ENCODE measurements around the gene TMEM259. TPM values are rescaled to one million over a fixed set of nuclear protein-coding genes. Genes with fewer than 3 reads are reported as not detected.
A peak's percentile ranks its signal among the peaks of the same experiment; 100 is the strongest.

The TMEM259 gene
- total and polyA plus RNA-seq, 5 donors = 127 to 164 (median 145) TPM

DNA sequence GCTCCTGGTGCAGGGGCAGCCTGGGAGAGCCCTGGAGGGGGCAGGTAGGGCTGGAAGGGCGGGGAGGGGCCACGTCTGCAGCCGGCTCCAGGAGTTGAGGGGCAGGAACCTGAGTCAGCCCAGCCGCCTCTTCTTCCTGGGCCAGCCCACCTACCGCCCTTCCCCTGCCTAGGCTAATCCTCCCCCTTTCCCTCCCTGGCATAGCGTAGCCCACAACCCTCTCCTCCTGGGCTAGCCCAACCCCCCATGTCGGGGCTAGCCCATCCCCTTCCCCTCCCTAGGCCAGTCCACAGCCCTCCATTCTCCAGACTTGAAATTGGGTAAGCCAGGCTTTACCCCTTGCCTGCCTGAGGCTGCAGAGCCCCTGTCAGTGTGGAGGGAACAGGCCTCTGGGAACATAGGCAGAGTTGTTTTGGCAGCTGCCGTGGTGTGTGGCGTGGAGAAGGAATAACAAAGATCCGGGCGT is 57.4 kb downstream of the TMEM259 start:
- ATAC-seq (no peak), DNase-seq (no peak)
- intact Hi-C loops (cut with DNase I) = no loop called here
- WGBS = 88% methylated on average over 11 of the region's 11 CpGs
- H3K27ac ChIP-seq (ENCODE audit: low read length) = no peak overlapping the region
- no peak overlapping the region for H3K4me3 ChIP-seq (ENCODE audit: low read length)
- H3K4me1 ChIP-seq (ENCODE audit: control insufficient read depth, insufficient read depth, low read length) = no peaks in the 10 kb centered on the region
- no peaks in the 10 kb centered on the region for H3K9me3 ChIP-seq (ENCODE audit: control insufficient read depth, low read length)
- H3K27me3 ChIP-seq (ENCODE audit: control insufficient read depth, insufficient read depth) = no peaks in the 10 kb centered on the region

DNA sequence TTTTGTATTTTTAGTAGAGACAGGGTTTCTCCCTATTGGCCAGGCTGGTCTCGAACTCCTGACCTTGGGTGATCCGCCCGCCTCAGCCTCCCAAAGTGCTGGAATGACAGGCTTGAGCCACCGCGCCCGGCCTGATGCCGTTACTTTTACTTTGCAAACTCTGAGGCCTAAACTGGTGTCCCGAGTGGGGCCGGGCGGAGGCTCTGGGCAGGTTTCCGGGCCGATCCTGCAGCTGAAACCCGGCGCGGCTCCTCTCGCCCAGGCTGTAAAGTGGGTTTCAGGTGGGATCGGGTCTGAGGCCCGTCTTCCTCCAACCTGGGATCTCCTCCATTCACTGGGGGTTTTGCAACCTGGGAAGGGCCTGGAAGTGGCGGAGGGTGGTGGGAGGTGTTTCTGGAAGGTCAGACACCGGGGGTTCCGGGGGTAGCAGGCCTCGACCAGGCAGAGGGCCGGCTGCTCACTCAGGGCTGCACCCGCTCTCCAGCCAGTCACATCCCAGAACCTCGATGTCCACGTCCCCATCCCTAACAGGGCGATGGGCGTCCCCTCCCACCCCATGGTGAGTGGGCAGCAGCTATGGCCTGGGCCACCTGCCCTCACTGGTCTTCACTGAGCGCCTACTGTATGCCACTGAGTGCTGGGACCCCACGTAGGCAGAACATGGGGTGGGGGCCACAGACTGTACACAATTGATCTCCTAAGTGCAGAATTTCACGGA is 58.1 kb downstream of the TMEM259 start:
- no peaks in the 10 kb centered on the region for H3K9me3 ChIP-seq (ENCODE audit: control insufficient read depth, low read length)
- no peak overlapping the region for H3K27ac ChIP-seq (ENCODE audit: low read length)
- no peak overlapping the region for H3K4me3 ChIP-seq (ENCODE audit: low read length)
- H3K4me1 ChIP-seq (ENCODE audit: control insufficient read depth, insufficient read depth, low read length) = no peaks in the 10 kb centered on the region
- ATAC-seq (no peak), DNase-seq (no peak)
- WGBS = 89% methylated on average over 31 of the region's 31 CpGs
- H3K27me3 ChIP-seq (ENCODE audit: control insufficient read depth, insufficient read depth) = no peaks in the 10 kb centered on the region
- intact Hi-C loops (cut with DNase I) = no loop called here

DNA sequence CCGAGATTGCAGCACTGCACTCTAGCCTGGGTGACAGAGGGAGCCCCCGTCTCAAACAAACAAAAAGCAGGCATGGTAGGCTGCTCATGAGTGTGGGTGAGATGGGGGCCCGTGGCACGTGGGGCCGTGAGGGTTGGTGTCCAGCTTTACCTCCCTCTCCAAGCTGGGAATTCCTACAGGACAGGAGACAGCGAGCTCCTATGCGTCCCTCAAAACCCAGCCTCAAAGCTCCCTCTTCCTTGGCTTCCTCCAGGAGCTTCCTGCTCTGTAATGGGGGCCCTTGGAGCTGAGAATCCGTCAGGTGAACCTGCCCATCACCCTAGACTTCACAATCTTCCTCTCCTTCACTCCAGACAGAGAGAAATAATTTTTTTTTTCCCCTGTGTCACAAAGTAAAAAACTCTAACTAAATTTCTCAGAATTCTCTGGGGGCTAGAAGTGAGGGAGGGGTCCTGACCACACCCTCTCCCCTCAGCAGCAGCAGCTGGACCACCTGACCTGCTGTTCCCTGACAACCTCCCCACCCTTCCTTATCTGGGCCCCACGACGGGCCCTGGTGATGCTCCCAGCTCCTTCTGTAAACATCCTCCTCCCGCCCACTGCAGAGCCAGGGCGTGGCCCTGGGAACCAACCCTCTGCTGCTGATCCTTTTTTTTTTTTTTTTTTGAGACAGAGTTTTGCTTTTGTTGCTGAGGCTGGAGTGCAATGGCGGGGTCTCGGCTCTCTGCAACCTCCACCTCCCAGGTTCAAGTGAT is 58.9 kb downstream of the TMEM259 start:
- no peaks in the 10 kb centered on the region for H3K4me1 ChIP-seq (ENCODE audit: control insufficient read depth, insufficient read depth, low read length)
- H3K27me3 ChIP-seq (ENCODE audit: control insufficient read depth, insufficient read depth) = no peaks in the 10 kb centered on the region
- intact Hi-C loops (cut with DNase I) = no loop called here
- DNase-seq = peak in 2 of 3 donors; percentile 55 to 72
- 79% methylated on average over 14 of the region's 14 CpGs for WGBS
- H3K4me3 ChIP-seq (ENCODE audit: low read length) = no peak overlapping the region
- no peaks in the 10 kb centered on the region for H3K9me3 ChIP-seq (ENCODE audit: control insufficient read depth, low read length)
- peak; percentile 20 to 64 for ATAC-seq
- H3K27ac ChIP-seq (ENCODE audit: low read length) = no peak overlapping the region

DNA sequence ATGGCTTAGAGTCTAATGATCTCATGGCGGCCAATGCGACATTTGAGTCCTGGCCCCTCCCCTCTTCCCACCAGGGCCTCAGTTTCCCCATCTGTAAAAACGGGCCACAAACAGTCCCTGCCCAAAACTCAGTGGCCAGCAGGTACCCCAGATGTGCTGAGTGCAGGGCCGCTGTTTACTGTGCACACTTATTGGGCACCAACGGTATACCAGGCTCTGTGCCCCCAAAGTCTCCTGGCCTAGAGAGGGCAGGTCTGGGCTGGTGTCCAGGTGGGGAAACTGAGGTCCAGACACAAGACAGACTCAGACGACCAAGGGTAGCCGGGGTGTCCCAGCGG is 60.4 kb downstream of the TMEM259 start:
- no peaks in the 10 kb centered on the region for H3K4me1 ChIP-seq (ENCODE audit: control insufficient read depth, insufficient read depth, low read length)
- H3K27ac ChIP-seq (ENCODE audit: low read length) = no peak overlapping the region
- 82% methylated on average over 8 of the region's 8 CpGs for WGBS
- H3K27me3 ChIP-seq (ENCODE audit: control insufficient read depth, insufficient read depth) = no peaks in the 10 kb centered on the region
- no peak for DNase-seq
- ATAC-seq = no peak
- H3K4me3 ChIP-seq (ENCODE audit: low read length) = no peak overlapping the region
- intact Hi-C loops (cut with DNase I) = no loop called here
- no peaks in the 10 kb centered on the region for H3K9me3 ChIP-seq (ENCODE audit: control insufficient read depth, low read length)

DNA sequence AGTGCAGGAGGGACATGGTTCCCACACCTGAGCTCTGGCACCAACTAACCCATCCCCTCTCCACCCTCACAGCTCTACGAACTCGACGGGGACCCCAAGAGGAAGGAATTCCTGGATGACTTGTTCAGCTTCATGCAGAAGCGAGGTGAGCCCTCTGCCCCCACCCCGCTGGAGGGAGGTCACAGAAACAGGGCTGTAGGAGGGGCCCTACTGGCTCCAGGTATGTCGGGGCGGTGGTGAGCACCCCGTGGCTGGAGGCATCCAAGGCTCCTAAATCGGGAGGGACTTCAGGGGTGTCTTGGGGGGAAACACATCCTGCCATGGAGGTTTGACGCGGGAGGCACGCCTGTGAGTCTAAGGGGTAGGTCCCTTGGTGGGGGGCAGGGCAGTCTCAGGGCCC is 60.9 kb downstream of the TMEM259 start:
- Histone ChIP-seq H3K27me3 (ENCODE audit: control insufficient read depth, insufficient read depth) (no peaks in the 10 kb centered on the region), H3K4me3 (ENCODE audit: low read length) (no peak overlapping the region), H3K4me1 (ENCODE audit: control insufficient read depth, insufficient read depth, low read length) (no peaks in the 10 kb centered on the region), H3K9me3 (ENCODE audit: control insufficient read depth, low read length) (no peaks in the 10 kb centered on the region), H3K27ac (ENCODE audit: low read length) (no peak overlapping the region)
- ATAC-seq (no peak), DNase-seq (no peak)
- intact Hi-C loops (cut with DNase I) = no loop called here
- 68% methylated on average over 12 of the region's 12 CpGs for WGBS

Other genes with a start within 250 kb of the TMEM259 start
- gene PTBP1, start 223.7 kb downstream of the TMEM259 start, total RNA-seq = 100 to 1,000 TPM in 1 of 4 donors, 10 to 100 TPM in 3; 67.5 to 119 (median 82.3) TPM
- 42.9 TPM for gene PTBP1, start 223.7 kb downstream of the TMEM259 start, polyA plus RNA-seq
- not detected for gene PLPPR3, start 199.2 kb downstream of the TMEM259 start, total RNA-seq
- gene PLPPR3, start 199.2 kb downstream of the TMEM259 start, polyA plus RNA-seq = 0.05 TPM
- gene AZU1, start 193.3 kb downstream of the TMEM259 start, total RNA-seq = not detected
- 0.11 TPM for gene AZU1, start 193.3 kb downstream of the TMEM259 start, polyA plus RNA-seq
- not detected for gene PRTN3, start 180.1 kb downstream of the TMEM259 start, total RNA-seq
- gene PRTN3, start 180.1 kb downstream of the TMEM259 start, polyA plus RNA-seq = not detected
- 1 to 10 TPM in 3 of 4 donors, under 1 TPM in 1; 0.85 to 2.6 (median 1.9) TPM for gene ELANE, start 168.8 kb downstream of the TMEM259 start, total RNA-seq
- 3.4 TPM for gene ELANE, start 168.8 kb downstream of the TMEM259 start, polyA plus RNA-seq
- gene CFD, start 161.5 kb downstream of the TMEM259 start, total RNA-seq = 100 to 1,000 TPM; 221 to 590 (median 310) TPM
- gene CFD, start 161.5 kb downstream of the TMEM259 start, polyA plus RNA-seq = 869 TPM
- gene MED16, start 127.9 kb downstream of the TMEM259 start, total RNA-seq = 10 to 100 TPM; 23.9 to 28.4 (median 25.4) TPM
- 21.3 TPM for gene MED16, start 127.9 kb downstream of the TMEM259 start, polyA plus RNA-seq
- not detected for gene RNU6-9, start 127.6 kb downstream of the TMEM259 start, total RNA-seq
- gene RNU6-9, start 127.6 kb downstream of the TMEM259 start, polyA plus RNA-seq = not detected
- 10 to 100 TPM; 18.6 to 31.2 (median 21.2) TPM for gene R3HDM4, start 107.9 kb downstream of the TMEM259 start, total RNA-seq
- gene R3HDM4, start 107.9 kb downstream of the TMEM259 start, polyA plus RNA-seq = 25.8 TPM
- not detected for gene KISS1R, start 103.8 kb downstream of the TMEM259 start, total RNA-seq
- not detected for gene KISS1R, start 103.8 kb downstream of the TMEM259 start, polyA plus RNA-seq
- 1 to 10 TPM; 4.2 to 6.2 (median 5.6) TPM for gene ARID3A, start 95.1 kb downstream of the TMEM259 start, total RNA-seq
- gene ARID3A, start 95.1 kb downstream of the TMEM259 start, polyA plus RNA-seq = 3.3 TPM
- 10 to 100 TPM; 12.2 to 24.0 (median 15.8) TPM for gene WDR18, start 36.8 kb downstream of the TMEM259 start, total RNA-seq
- 22.5 TPM for gene WDR18, start 36.8 kb downstream of the TMEM259 start, polyA plus RNA-seq
- gene GRIN3B, start 20.7 kb downstream of the TMEM259 start, total RNA-seq = under 1 TPM in 1 of 4 donors, not detected in 3; 0.06 TPM
- not detected for gene GRIN3B, start 20.7 kb downstream of the TMEM259 start, polyA plus RNA-seq
- not detected for gene RNU6-2, start 399 bp upstream of the TMEM259 start, total RNA-seq
- gene RNU6-2, start 399 bp upstream of the TMEM259 start, polyA plus RNA-seq = not detected
- 10 to 100 TPM; 57.4 to 75.9 (median 63.8) TPM for gene CNN2, start 5.5 kb upstream of the TMEM259 start, total RNA-seq
- gene CNN2, start 5.5 kb upstream of the TMEM259 start, polyA plus RNA-seq = 52.1 TPM
- gene ABCA7, start 19.0 kb upstream of the TMEM259 start, total RNA-seq = 10 to 100 TPM in 1 of 4 donors, 1 to 10 TPM in 3; 7.3 to 10.4 (median 8.7) TPM
- gene ABCA7, start 19.0 kb upstream of the TMEM259 start, polyA plus RNA-seq = 9.1 TPM
- gene ARHGAP45, start 46.0 kb upstream of the TMEM259 start, total RNA-seq = 10 to 100 TPM in 1 of 4 donors, 1 to 10 TPM in 3; 7.7 to 10.4 (median 9.2) TPM
- gene ARHGAP45, start 46.0 kb upstream of the TMEM259 start, polyA plus RNA-seq = 5.9 TPM
- 100 to 1,000 TPM; 110 to 145 (median 131) TPM for gene POLR2E, start 74.3 kb upstream of the TMEM259 start, total RNA-seq
- 179 TPM for gene POLR2E, start 74.3 kb upstream of the TMEM259 start, polyA plus RNA-seq
- 100 to 1,000 TPM; 300 to 374 (median 359) TPM for gene GPX4, start 82.9 kb upstream of the TMEM259 start, total RNA-seq
- 713 TPM for gene GPX4, start 82.9 kb upstream of the TMEM259 start, polyA plus RNA-seq
- gene SBNO2, start 153.1 kb upstream of the TMEM259 start, total RNA-seq = 10 to 100 TPM; 18.0 to 44.5 (median 20.5) TPM
- gene SBNO2, start 153.1 kb upstream of the TMEM259 start, polyA plus RNA-seq = 13.4 TPM
- 10 to 100 TPM; 56.9 to 62.0 (median 57.7) TPM for gene STK11, start 184.7 kb upstream of the TMEM259 start, total RNA-seq
- 64.5 TPM for gene STK11, start 184.7 kb upstream of the TMEM259 start, polyA plus RNA-seq
- gene CBARP, start 216.9 kb upstream of the TMEM259 start, total RNA-seq = 1 to 10 TPM in 3 of 4 donors, under 1 TPM in 1; 0.89 to 2.2 (median 1.5) TPM
- 0.97 TPM for gene CBARP, start 216.9 kb upstream of the TMEM259 start, polyA plus RNA-seq
- gene ATP5F1D, start 220.6 kb upstream of the TMEM259 start, total RNA-seq = 100 to 1,000 TPM; 490 to 706 (median 622) TPM
- 660 TPM for gene ATP5F1D, start 220.6 kb upstream of the TMEM259 start, polyA plus RNA-seq
- 100 to 1,000 TPM in 1 of 4 donors, 10 to 100 TPM in 3; 50.2 to 123 (median 62.4) TPM for gene MIDN, start 227.5 kb upstream of the TMEM259 start, total RNA-seq
- gene MIDN, start 227.5 kb upstream of the TMEM259 start, polyA plus RNA-seq = 45.6 TPM
- 100 to 1,000 TPM; 288 to 417 (median 333) TPM for gene CIRBP, start 248.2 kb upstream of the TMEM259 start, total RNA-seq
- 370 TPM for gene CIRBP, start 248.2 kb upstream of the TMEM259 start, polyA plus RNA-seq

Data from right cardiac atrium (tissue), 5 donors.